Peyer's patch (tissue), 4 donors: ENCODE data around the gene ITGA8. TPM values are rescaled to one million over a fixed set of nuclear protein-coding genes. Genes with fewer than 3 reads are reported as not detected.

Experiments used
- DNase-seq, 3 donors: peaks; one replicate each; pipeline ENCODE4 v3.0.0-alpha.2; 2017 to 2019
- H3K27ac ChIP-seq, 4 donors: fragments of 200-600 bp; sonication (generic); one replicate each; pipeline ENCODE4 v1.5.1; 2016 to 2019
- H3K27me3 ChIP-seq, 2 donors: fragments of 200-600 bp; sonication (generic); one replicate each; pipeline ENCODE4 v1.5.1; 2019
- H3K36me3 ChIP-seq, 3 donors: fragments of 200-600 bp; sonication (generic); one replicate each; pipeline ENCODE4 v1.5.1; 2016 to 2019
- H3K4me1 ChIP-seq, 4 donors: fragments of 200-600 bp; sonication (generic); one replicate each; pipeline ENCODE4 v1.5.1; 2016 to 2019
- H3K4me3 ChIP-seq, 4 donors: fragments of 200-600 bp; sonication (generic); 1 replicate in 3 of 4; 2 replicates in 1 of 4; pipeline ENCODE4 v1.5.1; 2016 to 2019; ENCODE audit warnings: mild to moderate bottlenecking in 1 of 4
- H3K9me3 ChIP-seq, 4 donors: fragments of 200-600 bp; sonication (generic); one replicate each; pipeline ENCODE4 v1.5.1; 2016 to 2019; ENCODE audit warnings: mild to moderate bottlenecking in 1 of 4
- CTCF ChIP-seq, 6 experiments: fragments of 450-650 bp in 4 of 6; fragments of 200-600 bp in 2 of 6; sonication (generic) in 1 of 6; IDR thresholded peaks; one replicate each; pipeline ENCODE4 v1.5.1; 2017 to 2019; ENCODE audit warnings: antibody characterized with exemption in 6 of 6, mild to moderate bottlenecking in 3 of 6, moderate library complexity in 1 of 6
- POLR2A ChIP-seq, 2 donors: fragments of 450-650 bp; IDR thresholded peaks; one replicate each; pipeline ENCODE4 v1.5.1; 2017; ENCODE audit warnings: antibody characterized with exemption in 2 of 2, mild to moderate bottlenecking in 2 of 2, moderate library complexity in 2 of 2
- total RNA-seq, 4 donors: library from RNA; depleted of rRNA; stranded (reverse); fragments of >200 nt; gene quantifications; one replicate each; pipeline ENCODE4 v1.1.0, GENCODE V29; 2016

Gene ITGA8
- total RNA-seq, 4 donors from 2014 or later = 2.4 to 13.2 (median 3.9) TPM

GRCh38 chr10:15744217-15744865 lies 24.6 kb upstream of the ITGA8 start:
- Histone ChIP-seq H3K36me3 (no peaks in the 10 kb centered on the region), H3K27me3 (no peaks in the 10 kb centered on the region), H3K4me3 (no peak overlapping the region), H3K4me1 (no peaks in the 10 kb centered on the region), H3K27ac (no peak overlapping the region), H3K9me3 (no peaks in the 10 kb centered on the region)
- no peak for TF ChIP-seq POLR2A (IDR thresholded peaks at IDR 0.05)
- peak in 3 of 6 experiments; percentile 39 to 46 (median 43) for TF ChIP-seq CTCF (IDR thresholded peaks at IDR 0.05)
- DNase-seq = peak in 1 of 3 donors; percentile 60

- no peak for DNase-seq
- Histone ChIP-seq H3K4me3 (no peak overlapping the region), H3K27me3 (no peaks in the 10 kb centered on the region), H3K9me3 (no peaks in the 10 kb centered on the region), H3K27ac (no peak overlapping the region), H3K4me1 (no peaks in the 10 kb centered on the region), H3K36me3 (no peaks in the 10 kb centered on the region)
- TF ChIP-seq POLR2A (IDR thresholded peaks at IDR 0.05) = no peak
- TF ChIP-seq CTCF (IDR thresholded peaks at IDR 0.05) = no peak
Observed at GRCh38 chr10:15743443-15743842, 23.7 kb upstream of the ITGA8 start.

GRCh38 chr10:15742836-15743235 lies 23.1 kb upstream of the ITGA8 start:
- Histone ChIP-seq H3K9me3 (no peaks in the 10 kb centered on the region), H3K36me3 (no peaks in the 10 kb centered on the region), H3K4me1 (no peaks in the 10 kb centered on the region), H3K27me3 (no peaks in the 10 kb centered on the region), H3K27ac (no peak overlapping the region), H3K4me3 (no peak overlapping the region)
- TF ChIP-seq CTCF (IDR thresholded peaks at IDR 0.05) (no peak), POLR2A (IDR thresholded peaks at IDR 0.05) (no peak)
- no peak for DNase-seq

GRCh38 chr10:15742102-15742501 lies 22.4 kb upstream of the ITGA8 start:
- TF ChIP-seq CTCF (IDR thresholded peaks at IDR 0.05) (no peak), POLR2A (IDR thresholded peaks at IDR 0.05) (no peak)
- H3K27ac ChIP-seq = no peak overlapping the region
- no peak for DNase-seq
- H3K9me3 ChIP-seq = no peaks in the 10 kb centered on the region
- H3K27me3 ChIP-seq = no peaks in the 10 kb centered on the region
- no peaks in the 10 kb centered on the region for H3K36me3 ChIP-seq
- H3K4me1 ChIP-seq = no peaks in the 10 kb centered on the region
- no peak overlapping the region for H3K4me3 ChIP-seq

- no peaks in the 10 kb centered on the region for H3K4me1 ChIP-seq
- TF ChIP-seq POLR2A (IDR thresholded peaks at IDR 0.05) (no peak), CTCF (IDR thresholded peaks at IDR 0.05) (no peak)
- no peaks in the 10 kb centered on the region for H3K27me3 ChIP-seq
- no peak overlapping the region for H3K27ac ChIP-seq
- no peaks in the 10 kb centered on the region for H3K36me3 ChIP-seq
- DNase-seq = no peak
- H3K4me3 ChIP-seq = no peak overlapping the region
- H3K9me3 ChIP-seq = no peaks in the 10 kb centered on the region
Observed at GRCh38 chr10:15741581-15741980, 21.9 kb upstream of the ITGA8 start.

- H3K27ac ChIP-seq = no peak overlapping the region
- H3K36me3 ChIP-seq = no peaks in the 10 kb centered on the region
- no peaks in the 10 kb centered on the region for H3K9me3 ChIP-seq
- H3K4me1 ChIP-seq = no peaks in the 10 kb centered on the region
- H3K4me3 ChIP-seq = no peak overlapping the region
- H3K27me3 ChIP-seq = no peaks in the 10 kb centered on the region
- TF ChIP-seq POLR2A (IDR thresholded peaks at IDR 0.05) (no peak), CTCF (IDR thresholded peaks at IDR 0.05) (no peak)
- no peak for DNase-seq
Observed at GRCh38 chr10:15740261-15740660, 20.5 kb upstream of the ITGA8 start.
